NAMALWA (cell line): ENCODE results near the gene SOCS7.

Experiments used
- DNase-seq: peaks from one replicate; pipeline ENCODE4 v3.0.0-alpha.2; 2015; ENCODE audit warnings: low spot score

The SOCS7 gene

DNA sequence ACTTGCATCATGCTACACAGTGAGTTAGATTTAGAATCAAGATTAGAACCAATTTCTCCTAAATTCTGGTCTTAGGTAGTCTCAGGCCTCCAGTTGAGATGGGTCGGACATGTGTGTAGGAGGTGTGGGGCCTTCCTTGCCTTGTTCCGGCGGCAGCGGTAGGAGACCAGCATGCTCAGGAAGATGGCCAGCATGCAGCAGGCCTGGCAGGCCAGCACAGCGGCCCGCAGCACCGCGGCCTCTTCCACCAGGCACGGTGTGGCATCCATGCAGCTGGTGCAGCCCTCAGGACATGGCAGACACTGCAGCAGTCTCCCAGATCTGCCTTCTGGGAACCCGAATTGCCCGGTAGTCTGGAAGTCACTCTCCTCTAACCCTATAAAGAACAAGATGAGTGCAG is 14.8 kb upstream of the SOCS7 start:
- DNase-seq = no peak

DNA sequence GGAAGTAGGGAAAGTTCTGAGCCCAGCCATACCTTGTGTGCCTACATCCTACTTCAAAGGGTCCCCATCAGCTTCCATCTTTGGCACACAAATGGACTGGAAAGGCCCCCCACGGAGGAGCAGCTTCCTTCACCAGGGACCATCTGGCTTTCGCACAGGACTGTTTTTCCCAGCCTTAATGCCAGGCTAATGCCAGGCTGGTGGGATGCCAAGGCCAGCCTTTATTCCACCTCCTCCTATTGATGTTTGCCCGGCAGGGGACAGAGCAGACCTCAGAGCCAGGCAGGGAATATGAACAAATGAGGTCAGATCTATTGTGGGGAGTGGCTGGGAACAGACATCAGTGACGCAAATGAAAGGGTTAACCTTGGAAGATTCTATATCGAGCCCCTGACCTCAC is 13.6 kb upstream of the SOCS7 start:
- no peak for DNase-seq

DNA sequence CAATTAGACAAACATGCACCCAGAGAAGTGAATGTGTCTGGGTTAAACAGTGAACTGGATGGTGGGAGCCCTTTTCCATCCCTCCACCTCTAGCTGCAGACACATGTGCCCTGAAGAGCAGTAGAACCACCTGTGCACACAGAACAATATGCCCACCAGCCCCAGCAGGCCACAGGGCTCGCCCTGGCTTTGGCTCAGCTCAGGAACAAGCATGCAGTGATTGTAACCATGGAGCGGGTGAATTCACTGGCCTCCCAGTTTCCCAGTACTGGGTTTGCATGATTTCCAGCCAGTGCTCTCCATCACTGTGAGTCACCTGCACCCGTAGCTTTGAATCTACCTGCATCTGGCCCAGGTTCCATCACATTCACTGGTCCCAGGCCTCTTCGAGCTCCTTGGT is 13.1 kb upstream of the SOCS7 start:
- no peak for DNase-seq

DNA sequence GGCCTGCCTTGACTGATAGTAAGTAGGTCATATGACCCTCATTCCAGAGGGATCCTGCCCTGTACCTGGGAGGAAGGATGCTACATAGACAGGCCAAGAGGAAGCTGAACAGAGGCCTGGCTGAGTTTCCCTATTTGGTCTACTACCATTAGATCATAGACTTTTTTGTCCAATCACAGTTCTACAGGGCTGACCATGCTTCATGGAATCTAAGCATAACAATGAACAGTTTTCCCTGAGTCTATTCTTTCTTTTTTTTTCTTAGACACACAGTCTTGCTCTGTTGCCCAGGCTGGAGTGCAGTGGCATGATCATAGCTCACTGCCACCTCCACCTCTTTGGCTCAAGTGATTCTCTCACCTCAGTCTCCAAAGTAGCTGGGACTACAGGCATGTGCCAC is 11.8 kb upstream of the SOCS7 start:
- DNase-seq = no peak

DNA sequence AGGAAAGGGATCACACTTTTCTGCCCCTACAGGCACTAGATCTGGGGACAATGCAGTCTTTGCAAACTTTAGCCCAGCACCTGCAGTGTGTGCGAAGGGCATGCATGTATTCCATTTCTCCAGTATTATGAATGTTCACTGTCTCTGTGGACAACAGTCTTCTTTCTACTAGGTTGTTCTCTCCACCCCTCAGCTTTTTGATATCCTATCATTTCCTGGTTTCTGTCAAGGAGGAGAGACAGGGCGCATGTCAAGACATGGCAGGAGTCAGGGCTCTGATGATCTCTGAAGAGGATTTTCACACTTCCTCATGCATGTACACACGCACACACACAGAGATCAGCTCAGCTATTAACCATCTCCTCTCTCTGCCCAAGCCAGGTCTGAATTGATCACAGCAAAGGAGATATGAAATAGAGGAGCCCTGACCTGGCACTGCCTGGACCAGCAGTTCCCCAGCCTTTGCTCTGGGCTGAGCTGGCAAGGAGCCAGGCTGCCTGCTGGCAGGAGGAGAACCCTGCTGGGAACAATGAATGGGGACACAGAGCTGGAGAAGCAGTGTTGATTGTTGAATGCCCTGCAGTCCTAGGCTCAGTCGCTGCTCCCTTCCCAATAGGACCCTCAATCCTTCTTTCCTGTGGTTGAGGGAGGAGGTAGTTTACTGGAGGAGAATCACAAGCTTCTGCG is 10.5 kb upstream of the SOCS7 start:
- no peak for DNase-seq

DNA sequence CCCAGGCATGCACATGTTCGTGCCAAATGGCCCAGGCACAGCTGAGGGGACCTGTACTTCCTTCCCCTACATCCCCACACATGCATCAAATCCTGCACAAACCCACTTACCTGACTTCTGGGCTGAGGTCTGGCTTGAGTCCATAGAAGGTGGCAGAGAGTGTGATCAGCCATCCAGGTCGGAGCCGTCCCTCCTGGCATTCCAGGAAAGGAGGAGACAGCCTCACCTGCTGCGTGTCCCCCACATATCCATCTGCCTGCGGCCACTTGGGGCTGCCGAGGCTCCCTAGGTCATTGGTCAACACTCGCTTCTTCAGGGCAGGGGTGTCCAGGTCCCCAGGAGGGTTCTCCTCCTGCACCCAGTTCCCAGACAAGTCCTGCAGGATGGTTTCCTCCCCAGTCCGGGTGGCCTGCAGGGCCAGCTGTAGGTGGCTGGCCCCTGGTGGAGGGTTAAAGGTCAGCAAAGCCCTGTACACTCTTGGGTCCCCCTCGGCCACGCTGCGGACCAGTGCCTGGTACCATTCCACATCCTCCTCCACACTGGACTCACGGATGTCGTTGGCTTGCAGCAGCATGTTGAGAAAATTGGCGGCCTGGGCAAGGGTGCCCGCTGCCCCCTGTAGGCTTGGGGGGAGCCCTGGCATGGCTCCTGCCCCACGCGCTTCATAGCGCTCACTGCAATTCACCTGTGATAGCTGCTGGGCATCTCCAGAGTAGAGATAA is 8.6 kb upstream of the SOCS7 start:
- DNase-seq = no peak

DNA sequence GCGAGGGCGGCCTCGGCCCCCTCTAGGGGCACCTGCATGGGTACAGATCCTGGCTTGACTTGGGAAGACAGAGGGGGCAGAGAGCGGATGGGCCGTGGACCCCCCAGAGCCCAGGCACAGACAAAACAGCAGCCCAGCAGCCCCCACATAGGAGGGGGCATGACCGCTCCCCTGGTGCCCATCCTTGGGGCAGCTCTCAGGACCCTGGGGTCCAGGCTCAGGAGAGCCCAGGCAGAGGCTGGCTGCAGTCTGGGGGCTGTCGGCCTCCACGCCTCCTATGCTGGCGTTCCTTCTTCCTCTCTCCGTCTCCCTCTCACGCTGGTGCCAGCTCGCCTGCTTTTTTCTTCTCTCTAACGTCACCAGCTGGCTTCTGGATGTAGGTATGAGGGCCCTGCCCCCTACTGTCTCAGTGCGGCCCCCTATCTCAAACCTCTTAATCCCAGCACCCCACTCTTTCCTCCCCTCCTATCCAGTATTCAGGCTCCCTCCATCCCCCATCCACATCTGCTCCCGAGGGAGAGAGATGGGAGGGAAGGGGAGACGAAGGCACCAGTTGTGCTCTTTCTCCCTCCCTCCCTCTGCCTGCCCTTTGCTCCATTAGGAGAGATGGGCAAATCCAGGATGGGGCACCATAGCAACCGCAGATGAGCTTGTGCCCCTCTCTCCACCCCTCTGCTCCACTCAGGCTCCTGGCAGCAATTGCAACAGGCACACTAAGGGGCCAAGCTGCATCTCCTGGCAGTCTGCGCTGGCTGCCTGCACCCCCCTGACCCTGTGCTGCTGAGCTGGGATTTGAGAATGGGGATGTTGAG is 7.8 kb upstream of the SOCS7 start, which contains the start of gene GPR179:
Gene GPR179, minus strand, starts transcription at position 349 of the 812 bp plus-strand sequence. Its CDS starts 167 bp downstream, at position 182.
- no peak for DNase-seq

DNA sequence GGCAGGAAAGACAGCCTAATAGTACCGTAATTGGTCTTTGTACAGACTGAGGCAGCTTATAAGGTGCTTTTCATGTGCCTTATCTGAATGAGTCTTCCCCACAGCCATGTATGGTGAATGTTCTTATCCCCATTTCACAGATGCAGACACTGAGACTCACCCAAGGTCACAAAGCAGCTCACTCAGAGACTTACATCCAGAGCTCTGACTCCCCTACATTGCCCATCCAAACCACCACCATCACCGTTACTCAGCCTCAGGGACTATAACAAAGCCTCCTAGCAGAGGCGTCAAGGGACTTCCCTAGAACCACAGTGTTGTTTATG is 7.3 kb upstream of the SOCS7 start:
- no peak for DNase-seq

DNA sequence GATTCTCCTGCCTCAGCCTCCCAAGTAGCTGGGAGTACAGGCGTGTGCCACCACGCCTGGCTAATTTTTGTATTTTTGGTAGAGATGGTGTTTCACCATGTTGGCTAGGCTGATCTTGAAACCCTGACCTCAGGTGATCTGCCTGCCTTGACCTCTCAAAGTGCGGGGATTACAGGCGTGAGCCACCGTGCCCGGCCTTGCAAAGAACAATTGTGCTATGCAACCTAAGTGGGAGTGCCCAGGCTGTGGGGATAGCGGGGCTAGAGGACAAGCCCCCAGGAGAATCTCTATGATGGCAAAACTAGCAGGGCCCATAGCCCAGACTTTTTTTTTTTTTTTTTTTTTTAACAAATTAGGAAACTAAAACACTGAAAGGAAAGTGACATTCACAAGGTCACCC is 5.9 kb upstream of the SOCS7 start:
- DNase-seq = no peak

DNA sequence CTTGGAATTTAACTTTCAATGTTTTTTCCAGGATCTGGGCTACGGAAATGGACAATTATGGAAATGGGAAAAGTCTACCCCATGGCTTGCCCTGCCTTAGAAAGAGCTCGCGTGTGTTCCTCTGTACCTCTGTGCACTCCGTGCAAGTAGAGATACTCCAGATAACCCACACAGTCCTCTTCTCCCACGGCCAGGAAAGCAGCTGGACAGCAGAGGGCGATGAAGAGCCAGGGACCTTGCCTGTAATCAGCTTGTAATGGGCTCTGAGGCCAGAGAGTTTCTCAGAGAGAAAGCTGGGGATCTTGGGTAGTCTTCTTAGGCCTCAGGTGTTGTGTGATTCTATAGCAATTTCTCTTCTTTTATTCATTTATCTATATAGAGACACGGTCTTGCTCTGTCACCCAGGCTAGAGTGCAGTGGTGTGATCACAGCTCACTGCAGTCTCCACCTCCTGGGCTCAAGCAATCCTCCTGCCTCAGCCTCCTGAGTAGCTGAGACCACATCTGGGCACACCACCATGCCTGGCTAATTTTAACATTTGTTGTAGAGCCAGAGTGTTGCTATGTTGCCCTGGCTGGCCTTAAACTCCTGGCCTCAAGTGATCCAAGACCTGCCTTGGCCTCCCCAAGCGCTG is 2.4 kb upstream of the SOCS7 start:
- peak; percentile 94 for DNase-seq

DNA sequence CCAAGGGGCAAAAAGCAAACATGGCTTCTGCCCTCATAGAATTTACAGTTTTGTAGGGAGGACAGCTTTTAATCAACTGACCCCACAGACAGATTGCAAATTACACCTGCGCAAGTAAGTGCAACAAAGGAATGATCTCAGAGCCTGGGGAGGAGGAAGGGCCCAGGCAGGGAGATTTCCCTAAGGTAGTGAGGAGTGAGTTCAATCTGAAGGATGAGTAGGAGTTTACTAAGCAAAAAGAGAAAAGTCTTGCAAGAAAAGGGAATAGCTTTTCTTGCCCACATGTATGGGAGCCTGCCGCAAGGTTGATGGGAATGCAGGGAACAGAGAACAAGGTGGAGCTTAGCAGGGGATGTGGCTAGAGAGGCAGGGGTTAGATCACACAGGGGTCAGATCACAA is 1.6 kb upstream of the SOCS7 start:
- no peak for DNase-seq

DNA sequence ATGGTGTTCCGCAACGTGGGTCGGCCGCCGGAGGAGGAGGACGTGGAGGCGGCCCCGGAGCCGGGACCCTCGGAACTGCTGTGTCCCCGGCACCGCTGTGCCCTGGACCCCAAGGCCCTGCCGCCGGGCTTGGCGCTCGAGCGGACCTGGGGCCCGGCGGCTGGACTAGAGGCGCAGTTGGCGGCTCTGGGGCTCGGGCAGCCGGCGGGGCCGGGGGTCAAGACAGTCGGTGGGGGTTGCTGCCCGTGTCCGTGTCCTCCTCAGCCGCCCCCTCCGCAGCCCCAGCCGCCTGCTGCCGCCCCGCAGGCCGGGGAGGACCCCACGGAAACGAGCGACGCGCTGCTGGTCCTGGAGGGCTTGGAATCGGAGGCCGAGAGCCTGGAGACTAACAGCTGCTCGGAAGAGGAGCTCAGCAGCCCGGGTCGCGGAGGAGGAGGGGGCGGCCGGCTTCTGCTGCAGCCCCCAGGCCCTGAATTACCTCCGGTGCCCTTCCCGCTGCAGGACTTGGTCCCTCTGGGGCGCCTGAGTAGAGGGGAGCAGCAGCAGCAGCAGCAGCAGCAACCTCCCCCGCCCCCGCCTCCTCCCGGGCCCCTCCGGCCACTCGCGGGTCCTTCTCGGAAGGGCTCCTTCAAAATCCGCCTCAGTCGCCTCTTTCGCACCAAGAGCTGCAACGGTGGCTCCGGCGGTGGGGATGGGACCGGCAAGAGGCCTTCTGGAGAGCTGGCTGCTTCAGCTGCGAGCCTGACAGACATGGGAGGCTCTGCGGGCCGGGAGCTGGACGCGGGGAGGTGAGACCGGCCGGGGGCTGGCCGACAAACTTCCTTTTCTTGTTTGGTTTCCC is 821 bp downstream of the SOCS7 start:
- peak; percentile 48 for DNase-seq

DNA sequence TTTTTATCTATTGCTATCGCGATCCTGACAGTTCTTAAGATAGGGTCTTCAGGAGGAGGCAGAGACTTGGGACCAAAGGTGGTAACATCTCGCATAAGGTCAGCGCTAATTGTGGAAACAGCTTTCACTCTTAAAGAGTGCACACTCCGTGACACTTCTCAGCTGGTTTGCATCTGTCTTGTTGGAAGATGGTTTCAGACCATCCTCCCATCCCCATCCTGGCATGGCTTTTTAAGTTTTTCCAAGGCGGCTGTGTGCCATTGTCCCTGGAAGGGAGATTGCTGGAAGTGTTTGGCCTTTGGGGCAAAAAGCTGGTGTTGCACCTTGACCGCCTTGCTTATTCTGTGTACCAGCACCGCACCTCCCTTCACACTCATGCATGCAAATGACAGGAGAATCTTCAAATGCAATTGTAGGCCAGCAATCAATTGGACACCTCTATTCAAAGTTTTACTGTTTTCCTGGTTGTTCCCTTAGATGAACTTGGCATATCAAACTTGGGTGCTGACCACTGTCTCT is 1.5 kb downstream of the SOCS7 start:
- no peak for DNase-seq

DNA sequence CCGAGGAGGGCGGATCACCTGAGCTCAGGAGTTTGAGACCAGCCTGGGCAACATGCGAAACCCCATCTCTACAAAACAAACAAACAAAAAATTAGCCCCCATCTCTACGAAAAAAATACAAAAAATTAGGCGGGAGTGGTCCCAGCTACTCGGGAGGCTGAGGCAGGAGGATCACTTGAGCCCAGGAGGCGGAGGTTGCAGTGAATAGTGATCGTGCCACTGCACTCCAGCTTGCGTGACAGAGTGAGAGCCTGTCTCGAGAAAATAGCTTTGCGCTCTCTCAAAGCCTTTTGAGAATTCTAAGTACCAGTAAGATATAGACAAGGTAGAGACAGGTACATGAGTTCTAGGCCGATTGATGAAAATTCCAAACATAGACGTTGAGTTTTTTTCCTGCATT is 2.0 kb downstream of the SOCS7 start:
- DNase-seq = no peak

DNA sequence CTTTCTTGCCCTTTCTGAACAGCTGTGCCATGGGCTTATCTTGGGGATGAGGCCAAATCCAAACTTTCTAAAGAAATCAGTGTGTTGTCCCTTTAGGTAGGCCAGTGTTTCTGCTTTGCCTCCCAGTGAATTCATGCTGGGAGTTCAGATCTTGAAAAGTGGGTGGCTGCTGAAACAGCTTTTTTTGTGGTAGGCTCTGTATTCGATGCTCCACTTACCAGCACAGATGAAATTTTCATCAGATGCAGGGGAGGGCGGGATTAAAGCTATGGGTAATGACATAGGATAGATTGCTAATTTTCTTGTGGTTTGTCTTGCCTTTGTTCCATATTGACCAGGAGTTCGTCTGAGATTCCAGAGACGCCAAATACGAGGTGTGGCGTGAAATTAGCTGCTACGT is 2.8 kb downstream of the SOCS7 start:
- no peak for DNase-seq

DNA sequence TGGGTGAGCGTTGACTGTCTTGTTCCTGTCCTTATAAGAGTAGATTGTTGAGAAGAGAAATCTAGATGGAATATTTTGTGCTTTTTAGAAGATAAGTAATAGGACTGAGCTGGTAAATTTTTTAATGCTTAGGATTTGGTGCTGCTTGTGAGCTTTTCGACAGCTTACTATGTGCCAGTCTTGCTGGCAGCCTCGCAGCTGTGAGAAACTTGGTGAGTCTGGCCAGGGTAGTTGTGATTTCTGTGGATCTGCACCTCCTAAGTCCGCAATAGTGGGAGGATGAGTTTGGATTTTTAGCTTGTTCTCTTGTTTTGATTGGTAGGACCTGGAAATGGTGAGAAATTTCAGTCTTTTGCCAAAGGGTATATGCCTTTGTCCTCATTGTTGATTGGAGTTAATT is 3.6 kb downstream of the SOCS7 start:
- DNase-seq = no peak

DNA sequence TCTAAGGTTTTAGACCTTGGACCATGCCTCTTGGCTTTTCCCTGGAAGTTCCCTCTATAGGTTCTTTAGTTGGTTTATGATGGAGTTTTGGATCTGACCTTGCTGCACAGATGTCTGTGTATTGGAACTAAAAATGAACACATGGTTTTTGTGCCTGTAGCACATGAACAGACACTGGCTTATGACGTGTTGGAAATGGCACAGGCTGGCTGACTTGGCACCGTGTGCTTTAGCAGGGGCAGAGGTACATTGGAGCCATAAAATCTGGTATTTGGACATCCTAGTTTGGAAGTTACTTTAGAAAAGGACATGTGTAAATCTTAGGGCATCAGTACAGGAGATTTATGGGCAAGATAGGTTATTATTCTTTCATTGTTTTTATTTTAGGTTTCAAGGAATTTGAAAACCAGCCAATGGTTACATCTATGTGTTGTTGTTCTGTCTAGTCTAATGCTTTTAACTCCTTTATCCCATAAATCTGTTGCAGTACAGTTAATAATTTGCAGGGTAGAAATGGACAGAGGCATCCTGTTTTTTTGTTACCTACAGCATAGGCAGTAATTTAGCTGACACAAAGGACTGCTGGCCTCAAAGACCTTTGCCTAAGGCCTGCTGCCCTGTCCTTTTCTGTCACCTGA is 6.0 kb downstream of the SOCS7 start:
- DNase-seq = no peak

DNA sequence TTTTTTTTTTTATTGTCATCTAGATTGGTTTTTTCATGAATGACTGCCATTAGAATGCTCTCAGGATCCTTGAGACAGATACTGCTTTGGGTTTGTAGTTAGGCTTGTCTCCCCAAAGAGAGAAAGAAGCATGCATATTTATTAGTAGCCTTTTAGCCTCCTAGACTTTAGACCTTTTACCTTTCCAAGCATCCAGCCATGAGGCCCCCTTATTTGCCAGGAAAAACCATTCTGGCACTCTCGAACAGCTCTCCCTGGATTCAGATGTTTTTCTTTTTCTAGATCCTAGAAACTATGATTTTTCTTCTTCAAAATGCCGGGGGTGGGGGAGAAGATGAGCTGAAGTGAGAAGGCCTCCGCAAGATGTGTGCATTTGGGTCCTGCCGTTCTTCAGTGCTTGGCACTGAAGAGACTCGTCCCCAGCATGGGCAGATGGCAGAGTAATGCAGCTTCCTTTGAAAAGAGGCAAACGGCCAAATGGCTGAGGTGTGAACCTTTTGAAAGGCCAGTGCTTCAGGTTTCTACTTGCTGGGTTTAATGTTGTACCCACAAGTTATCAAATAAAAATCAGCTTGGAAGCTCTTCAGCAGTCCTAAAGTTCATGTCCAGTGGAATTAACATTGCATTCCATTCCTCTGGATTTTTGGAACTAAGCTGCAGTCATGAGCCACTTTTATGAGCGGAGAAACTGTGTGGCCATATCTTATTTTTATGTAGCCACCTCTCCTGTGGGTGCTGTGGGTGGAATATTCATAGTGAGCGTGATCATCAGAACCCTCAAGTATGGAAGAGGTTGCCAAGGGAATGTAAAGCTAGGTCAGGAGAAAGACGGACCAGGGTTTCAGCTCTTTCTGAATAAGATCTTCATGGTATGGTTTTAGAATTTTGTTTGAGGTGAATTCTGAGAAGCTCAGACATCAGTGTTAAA is 7.2 kb downstream of the SOCS7 start:
- no peak for DNase-seq

DNA sequence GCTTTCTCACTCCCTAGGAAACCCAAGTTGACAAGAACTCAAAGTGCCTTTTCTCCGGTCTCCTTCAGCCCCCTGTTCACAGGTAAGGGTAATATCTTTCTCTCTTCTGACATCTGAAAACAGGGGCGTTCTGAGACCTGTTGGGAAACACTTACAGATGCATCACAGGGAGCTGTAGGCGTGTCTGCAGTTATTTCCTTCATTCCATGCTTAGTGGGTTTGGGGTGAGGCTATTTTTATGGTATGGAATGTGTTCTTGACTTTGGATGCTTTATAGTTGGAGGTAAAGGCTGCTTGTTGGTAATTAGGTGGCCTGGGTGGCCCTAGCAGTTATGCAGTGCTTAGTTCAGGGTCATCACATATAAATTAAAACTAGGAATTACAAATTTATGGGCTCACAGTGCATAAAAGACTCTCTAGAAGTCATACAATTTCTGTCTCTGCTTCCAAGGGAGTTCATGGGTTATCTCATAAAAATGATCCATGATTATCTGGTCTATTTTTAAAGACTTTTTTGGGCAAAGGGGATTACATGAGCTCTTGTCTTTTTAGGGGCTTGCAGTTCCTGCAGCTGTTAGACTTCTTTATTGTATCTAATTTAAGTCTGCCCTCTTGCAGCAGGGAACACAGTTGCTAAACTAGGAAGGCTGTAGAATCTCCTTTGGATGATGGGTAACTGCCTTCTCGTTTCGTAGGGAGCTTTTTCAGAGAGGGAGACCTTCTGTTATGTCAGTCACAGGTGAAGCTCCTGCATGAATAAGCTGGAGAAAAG is 10.2 kb downstream of the SOCS7 start:
- no peak for DNase-seq
